Measurements from ENCODE around the gene KIAA0319L.

Gene KIAA0319L

DNA sequence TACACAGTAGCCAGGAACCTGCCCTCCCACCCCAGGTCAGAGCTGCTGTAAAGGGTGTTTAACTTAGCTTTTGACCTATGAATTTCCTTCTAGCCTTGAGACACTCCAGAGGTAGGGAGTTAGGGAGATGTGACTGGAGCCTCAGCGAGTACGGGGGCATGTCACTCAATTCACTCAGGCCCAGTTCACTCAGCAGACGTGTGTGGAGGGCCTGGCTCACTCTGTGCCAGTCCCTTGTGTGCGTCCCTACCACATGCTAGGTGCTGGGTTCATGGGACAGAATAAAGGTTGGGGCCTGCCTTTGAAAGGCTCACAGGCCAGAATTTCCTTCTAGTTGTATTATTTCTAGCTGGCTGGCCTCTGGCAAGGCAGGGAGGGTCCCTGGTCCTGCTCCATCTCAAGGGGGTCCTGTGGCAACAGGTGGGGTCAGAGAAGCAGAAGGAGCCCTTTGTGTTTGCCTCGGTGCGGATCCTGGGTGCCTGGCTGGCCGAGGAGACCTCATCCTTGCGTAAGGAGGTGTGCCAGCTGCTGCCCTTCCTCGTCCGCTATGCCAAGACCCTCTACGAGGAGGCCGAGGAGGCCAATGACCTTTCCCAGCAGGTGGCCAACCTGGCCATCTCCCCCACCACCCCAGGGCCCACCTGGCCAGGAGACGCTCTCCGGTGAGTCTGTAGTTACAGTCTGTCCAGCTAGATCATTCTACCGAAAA, 4.9 kb upstream of the KIAA0319L start:
- DNase-seq: no peak

DNA sequence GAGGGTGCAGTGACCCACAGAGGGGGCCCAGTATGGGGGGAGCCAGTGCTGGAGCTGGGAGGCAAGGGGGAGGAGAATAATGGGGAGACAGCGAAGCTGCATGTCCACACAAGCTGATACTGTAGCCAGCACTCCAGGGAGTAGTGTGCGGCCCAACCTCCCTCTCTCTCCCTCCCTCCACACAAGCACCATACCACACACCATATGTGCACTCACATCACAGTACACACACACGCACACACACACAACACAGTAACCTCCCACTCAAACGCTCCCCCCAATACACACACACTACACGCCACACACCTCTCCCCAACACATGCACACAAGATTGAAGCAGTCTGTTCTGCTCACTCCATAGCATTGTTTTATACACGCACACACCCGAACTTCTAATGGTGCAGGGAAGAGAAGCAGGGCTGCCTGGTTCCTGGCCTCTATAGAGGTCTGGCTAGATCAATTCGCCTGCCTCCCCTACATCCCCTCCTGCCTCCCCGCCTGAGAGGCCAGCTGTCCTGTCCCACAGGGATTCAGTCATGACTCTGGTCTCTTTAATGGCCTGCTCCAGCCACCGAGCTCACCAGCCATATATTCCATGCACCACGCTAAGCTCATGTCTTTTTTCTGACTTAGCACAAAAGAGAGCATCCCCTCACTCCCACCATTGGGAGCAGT, 4.2 kb upstream of the KIAA0319L start:
- DNase-seq: no peak

DNA sequence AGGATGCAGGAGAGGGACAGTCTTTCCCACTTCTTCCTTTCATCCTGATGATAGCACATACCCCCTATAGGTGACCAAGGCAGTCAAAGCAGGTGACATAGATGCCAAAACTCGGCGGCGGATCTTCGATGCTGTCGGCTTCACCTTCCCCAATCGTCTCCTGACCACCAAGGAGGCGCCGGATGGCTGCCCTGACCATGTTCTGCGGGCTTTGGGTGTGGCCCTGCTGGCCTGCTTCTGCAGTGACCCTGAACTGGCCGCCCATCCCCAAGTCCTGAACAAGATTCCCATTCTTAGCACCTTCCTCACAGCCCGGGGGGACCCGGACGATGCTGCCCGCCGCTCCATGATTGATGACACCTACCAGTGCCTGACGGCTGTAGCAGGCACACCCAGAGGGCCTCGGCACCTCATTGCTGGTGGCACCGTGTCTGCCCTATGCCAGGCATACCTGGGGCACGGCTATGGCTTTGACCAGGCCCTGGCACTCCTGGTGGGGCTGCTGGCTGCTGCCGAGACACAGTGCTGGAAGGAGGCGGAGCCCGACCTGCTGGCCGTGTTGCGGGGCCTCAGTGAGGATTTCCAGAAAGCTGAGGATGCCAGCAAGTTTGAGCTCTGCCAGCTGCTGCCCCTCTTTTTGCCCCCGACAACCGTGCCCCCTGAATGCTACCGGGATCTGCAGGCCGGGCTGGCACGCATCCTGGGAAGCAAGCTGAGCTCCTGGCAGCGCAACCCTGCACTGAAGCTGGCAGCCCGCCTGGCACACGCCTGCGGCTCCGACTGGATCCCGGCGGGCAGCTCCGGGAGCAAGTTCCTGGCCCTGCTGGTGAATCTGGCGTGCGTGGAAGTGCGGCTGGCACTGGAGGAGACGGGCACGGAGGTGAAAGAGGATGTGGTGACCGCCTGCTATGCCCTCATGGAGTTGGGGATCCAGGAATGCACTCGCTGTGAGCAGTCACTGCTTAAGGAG, 3.3 kb upstream of the KIAA0319L start:
- DNase-seq: no peak

DNA sequence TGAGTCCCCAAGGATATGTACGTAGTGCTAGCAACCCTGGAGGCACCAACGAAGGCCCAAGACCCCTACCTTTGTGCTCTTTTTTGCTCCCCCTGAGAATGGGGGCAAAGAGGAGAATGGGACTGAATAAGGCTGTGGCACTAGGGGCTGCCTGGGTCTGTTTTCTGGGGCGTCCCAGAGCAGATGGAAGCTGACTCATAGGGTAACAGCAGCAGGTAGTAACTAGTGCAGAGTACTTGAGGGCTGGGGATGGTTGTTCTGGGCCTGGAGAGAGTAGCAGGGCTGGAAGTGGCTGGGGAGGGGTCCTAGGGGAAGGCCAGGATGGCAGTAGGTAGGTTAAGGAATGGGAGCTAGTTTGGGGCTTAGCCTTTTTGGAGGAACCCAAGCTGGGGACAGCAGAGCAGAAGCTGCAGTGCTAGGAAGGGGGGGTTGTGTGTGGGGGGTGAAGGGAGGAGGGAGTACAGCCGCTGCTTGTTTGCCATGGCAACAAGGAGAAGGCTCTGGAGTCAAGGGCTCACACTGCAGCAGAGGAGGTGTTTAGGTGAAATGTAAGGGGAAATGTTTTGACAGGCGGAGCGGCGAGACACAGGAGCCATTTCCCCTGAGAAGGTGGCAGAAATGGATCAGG, 2.2 kb upstream of the KIAA0319L start:
- DNase-seq: no peak

DNA sequence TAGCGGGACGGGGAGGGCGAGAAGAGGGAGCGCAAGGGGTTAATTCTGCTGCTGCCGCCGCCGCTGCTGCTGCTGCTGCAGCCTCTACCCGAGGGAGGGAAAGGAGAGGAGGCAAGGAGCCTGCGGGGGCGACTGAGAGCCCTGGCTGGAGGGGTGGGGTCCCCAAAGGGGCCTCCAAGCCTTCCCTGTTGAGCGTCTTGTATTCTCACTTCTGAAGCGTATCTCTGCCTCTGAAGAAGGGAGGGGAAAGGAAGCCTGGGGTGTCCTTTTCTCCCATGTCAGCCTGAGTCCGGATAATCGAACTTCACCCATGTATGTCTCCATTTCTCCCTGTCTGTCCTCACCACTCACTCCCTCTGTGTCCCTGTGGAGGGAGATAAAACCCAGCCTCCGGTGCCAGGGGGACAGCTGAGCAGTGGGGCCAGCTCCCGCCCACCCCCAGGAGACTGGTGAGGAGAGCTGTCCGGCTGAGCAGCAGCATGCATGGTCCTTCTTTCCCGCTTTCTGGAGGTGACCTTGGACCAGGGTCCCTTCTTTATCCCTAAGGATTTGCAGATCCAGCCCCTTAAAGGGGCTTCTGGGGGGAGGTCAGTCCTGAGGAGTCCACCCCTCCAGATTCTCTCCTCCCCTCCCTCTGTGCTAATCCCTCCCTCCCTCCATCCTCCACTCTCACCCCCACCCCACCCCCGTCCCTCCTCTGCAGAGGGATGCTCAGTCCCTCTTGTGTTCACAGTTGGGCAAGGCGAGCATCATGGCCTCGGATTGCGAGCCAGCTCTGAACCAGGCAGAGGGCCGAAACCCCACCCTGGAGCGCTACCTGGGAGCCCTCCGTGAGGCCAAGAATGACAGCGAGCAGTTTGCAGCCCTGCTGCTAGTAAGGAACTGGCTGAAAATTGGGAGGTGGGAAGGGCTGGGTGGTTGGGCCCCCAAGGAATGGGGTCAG, 1.4 kb upstream of the KIAA0319L start:
- DNase-seq: no peak

DNA sequence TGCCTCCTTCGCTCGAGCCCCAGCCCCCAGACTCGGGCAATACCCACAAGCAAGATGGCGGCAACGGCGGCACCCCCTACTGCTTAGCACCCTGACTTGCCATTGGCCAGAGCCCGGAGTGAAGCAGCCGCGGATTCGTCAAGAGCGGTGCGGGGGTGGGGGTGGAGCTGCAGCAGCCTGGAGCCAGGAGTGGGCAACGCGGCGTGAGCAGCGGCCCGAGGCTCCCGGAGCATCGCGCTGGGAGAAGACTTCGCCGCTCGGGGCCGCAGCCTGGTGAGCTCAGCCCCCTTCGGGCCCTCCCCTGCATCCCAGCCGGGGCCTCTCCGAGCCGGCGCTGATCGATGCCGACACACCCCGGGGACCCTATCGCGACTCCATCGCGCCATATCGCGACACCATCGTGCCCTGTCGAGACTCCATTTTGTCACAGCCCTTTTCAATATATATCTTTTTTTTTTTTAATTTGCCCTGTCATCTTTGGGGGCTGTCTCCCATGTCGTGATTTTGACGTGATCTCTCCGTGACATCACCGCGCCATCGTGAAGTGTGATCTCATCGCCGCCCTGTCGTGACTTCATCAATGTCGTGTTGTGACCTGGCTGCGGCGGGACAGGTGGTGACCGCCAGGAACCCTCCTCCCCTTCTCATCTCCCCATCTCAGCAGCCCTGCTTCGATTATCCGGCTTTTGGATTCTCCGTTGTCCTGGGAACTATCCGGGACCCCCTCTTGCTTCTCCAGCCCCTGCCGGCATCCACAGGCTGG, 589 bp upstream of the KIAA0319L start, which contains the start of gene NCDN:
Gene NCDN (plus strand): TSS at position 189 of the 763 bp plus-strand sequence. CDS start 392 bp downstream, at position 581.
- peak; percentile 98 for DNase-seq

DNA sequence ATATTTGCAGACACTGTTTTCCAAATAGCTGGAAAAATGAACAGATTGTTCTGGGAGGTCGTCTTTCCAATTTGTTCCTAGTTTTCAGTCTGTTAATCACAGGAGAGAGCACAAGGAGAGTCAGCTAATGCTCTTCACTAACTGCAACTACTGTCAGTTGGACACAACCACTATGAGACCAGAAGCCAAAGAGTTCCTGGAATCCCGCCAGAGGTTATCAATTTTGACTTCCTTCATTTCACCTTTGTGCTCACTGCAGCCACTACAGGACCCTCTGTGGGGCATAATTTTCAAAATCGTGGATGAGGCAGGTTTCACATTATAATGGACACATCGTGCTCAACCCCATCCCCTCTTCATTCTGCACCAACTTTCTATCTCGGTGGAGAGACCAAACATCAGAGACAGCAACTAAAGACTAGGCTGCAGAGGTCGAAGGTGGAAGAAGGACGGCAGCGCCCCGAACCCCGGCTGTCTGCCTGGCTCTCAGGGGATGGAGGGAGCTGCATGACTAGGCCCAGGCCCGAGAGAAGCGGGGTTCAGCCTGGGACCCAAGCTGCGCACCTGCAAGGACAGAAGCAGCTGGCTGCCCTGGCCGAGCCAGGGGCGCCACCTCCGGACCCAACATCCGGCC, 602 bp downstream of the KIAA0319L start:
- no peak for DNase-seq

DNA sequence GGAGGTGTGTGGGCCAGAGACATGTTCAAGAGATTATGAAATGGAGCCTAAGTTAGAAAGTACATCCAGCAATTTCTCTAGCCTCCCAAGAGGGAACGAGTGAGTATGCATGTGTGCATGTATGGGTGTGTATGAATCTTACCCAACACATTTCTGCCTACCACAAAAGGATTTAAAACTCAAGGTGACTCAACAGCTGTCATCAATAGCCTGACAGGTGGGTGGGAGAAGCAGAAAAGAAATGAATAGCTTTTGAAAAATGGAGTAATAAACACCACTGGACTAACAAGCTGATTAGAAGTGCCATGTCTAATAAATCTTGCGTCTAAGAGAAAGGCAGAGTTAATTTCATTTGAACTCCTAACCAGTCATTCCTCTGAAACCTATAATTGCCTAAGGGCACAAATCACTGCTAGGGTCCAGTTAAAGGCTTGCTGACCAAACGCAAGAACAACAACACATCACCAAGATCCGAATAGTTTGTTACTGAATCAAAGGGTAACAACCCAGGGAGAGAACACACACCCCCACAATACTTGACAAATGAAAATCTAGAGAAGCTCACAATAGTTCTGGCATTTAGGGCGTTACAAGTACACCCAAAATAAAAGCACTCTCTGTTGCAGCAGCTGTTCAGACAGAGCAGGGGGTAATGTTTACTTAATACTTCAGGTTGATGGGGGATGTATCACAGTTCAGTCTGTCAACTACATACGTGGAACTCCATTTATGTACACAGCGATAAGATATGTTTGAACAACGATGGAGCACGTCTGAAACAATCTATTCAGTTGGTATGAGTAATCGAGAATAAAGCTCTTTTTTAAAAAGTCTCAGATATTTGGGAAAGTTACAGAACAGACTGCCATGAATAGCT, 1.4 kb downstream of the KIAA0319L start:
- DNase-seq: no peak

DNA sequence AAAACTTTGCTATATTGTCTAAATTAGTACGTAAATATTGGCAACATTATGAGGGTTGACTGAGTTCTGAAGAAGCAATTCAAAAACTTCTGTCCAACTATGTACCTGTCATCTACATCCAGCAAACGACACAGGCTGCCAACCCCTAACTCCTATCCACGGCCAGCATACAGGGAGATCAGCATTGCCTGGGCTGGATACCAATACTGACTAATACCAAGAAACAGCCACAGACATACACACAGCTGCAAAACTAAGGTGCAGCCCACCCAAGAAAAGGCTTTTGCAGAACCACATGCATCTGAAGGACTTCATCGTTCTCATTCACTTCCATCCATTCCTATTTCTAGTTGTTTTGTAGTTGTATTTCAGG, 2.0 kb downstream of the KIAA0319L start:
- no peak for DNase-seq

DNA sequence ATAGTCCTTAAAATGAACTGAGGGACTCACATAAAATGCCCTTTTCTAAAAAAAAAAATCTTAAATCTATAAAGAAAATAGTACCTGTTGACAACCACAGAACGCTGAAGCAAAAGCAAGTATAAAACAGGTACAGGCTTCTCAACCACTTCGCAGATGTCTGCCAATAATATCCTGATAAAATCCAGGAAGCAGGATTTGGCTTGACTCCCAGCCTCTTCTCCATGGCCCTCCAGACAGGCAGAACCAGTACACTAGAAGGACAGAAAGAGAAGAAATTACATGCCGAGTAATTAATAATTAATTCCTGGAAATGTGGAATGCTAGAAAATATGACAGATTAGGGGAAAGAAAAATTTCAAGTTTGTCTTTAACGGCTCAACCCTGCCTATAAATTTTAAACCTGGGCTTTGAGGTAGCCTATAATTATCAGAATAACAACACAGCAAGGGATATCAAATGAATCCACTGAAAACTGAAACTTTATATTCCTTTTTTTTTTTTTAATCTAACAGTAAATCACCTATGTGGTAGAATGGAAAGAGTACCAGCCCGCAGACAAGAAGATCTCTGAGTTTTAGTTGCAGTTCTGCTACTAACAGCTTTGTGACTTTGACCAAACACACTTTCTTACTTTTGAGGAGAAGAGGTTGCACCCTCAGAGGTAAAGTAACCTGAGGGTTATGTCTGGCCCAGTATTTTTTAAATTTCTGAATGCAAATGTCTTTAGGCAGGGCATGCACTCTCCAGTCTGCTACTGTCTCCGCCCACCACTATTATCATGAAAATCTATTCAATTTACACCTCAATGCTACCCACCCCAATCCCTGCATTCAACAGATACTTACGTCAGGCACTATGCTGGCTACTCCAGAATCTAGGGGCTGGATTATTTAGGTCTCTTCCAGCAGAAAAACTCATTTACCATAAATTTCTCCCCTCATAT, 2.7 kb downstream of the KIAA0319L start:
- DNase-seq: no peak

DNA sequence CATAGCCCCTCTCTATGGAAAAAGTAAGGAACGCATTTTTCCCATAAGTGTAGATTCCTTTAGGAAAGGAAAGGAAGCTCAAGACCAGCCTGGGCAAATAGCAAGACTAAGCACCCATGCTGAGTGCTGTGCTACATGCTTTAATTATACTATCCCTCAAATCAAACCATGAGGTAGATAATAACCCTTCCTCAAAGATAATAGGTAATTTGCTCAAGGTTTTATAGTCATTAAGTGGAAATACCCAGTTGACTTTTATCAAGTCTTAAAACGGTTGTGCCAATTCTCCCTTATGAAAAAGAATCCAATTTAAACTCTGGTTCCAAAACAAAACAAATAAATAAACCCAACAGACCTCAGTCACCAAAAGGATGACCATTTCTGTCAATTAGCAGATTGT, 3.4 kb downstream of the KIAA0319L start:
- no peak for DNase-seq

DNA sequence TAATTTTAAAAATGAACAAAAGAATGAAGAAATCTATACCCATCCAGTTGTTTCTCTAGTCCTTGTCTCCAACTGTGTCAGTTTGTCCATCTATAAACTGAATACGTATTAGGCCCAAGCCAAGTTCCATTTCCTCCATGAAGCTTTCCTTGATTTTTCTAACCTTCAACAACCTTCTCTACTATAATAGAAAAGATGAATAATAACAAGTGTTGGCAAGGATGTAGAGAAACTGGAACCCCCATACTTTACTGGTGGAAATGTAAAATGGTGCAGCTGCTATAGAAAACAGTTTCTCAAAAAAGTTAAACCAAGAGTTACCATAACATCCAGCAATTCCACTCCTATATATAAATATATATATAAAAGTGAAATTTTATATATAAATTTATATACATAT, 10.6 kb downstream of the KIAA0319L start:
- no peak for DNase-seq

DNA sequence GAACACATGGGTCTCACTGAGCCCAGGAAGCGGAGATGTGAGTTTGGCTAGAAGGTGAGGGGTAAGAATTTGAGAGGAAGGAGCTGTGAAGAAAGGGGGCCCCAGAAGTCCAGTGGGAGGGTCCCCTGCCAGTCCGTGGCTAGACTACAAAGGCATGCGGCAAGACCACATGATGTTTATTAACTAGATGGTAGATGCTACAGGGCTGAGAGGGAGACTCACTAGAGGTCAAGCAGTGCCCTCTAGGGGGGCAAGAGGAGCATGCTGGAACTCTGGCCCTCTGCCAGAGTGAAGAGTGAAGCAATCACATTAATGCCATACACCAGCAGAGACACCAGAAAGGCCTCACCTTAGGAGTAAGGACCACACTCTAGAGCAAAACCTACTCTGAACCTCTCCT, 12.2 kb downstream of the KIAA0319L start:
- peak; percentile 72 for DNase-seq

DNA sequence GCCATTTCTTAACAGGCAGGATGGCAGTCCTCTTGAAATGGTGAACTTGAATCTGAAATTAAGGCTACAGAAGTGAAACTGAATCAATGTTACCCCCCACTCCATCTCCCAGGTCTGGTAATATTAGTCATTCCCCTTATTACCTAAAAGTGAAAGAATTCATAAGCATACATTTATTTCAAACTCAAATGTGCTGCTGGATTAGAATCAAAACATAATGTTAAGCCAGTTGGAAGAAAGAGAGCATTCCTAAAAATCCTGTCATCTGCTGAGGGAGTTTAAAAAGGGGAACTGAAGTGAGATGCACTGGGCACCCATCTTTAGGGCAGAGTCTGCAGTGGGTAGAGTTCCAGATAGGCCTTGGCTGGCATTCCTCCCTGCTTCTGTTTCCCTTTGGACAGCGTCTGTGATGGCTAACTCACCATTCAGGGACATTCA, 17.4 kb downstream of the KIAA0319L start:
- peak; percentile 80 for DNase-seq

DNA sequence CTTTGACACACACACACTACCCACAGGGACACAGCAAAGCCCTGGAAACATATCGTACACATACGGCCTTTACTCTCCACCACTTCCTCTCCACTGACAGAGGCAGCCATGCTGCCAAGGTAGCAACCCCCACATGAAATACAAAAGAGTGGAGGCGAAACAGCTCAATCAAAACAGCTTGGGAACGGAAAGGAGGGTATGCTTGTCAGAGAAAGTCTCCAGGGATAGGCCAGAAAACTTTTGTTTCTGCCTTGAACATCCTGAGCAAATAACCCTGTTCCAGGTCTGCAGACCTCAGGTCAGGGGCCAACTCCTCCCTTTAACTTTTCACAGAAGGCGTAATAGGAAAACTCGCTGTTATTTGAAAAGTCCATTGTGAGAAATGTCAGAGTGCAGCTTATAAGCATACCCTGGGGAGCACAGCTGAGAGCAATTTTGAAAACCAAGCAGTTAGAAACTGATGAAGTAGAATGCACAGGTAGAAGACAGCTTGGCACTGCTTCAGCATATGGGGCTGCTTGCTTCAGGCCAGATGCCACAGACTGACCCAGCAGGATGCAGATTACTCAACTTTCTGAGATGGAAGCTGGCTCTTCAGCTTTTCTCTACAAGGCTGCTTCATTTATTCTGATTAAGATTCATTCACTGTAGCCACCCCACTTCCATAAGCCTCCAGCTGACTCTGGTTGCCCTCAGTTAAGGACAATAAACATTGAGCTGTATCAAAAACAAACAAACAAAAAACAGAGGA, 18.0 kb downstream of the KIAA0319L start:
- DNase-seq: peak; percentile 35

DNA sequence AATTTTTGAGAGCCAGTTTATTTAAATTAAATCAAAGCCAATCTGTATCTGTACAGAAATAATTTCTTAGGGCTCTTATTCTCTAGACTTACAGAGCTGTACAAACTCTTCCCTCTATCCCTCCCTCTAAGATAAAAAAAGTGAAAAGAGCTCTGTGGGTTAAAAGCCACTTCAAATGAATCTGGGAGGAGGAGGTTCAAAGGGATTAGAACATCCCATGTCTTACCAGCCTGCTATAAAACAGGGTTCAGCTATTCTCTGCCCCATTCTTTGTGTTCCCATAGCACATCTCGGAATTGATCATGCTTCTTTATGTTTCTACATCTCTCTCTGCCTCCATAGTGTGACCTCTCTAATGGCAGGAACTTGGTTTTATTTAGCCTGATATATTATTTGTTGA, 19.4 kb downstream of the KIAA0319L start:
- DNase-seq: no peak

DNA sequence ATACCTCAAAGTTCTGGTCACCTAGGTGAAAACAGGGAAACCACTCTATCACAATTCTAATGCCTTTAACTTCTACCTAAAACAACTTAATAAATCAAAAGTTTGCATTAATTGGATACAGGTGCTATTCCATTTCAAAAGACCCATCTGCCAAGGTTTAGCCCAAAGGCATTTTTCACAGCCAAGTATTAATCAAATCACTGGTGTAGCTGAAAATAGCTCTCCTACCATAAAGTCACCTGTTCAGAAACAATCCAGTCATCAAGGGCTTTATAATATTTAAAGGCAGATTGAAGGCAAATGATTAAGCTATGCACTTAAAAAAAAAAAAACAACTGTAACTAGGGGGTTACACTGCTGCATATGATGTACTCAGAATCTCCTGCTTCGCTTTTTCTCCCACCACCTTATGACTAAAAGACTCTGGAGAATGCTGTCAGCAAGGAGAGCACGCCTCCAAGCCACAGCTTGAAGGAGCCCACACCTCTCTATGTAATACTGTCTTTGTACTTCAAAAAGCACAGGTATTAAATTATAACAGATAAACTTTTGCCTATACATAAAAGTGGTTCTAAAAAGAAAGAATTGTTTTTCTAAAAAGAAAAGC, 20.5 kb downstream of the KIAA0319L start:
- no peak for DNase-seq

Data from fibroblast of skin of scalp (primary cell).